SU-DHL-6 (cell line): ENCODE measurements around the gene G6PC3.

ENCODE experiments used
- EZH2phosphoT487 ChIP-seq: fragments of 200-600 bp; sonication (generic), shearing (Covaris generic); conservative IDR thresholded peaks from 2 replicates; pipeline ENCODE4 v1.6.1; 2018; ENCODE audit warnings: mild to moderate bottlenecking, antibody characterized with exemption, low read length, moderate library complexity, mixed read lengths
- TF ChIP-seq, protein P1 (sequence below): fragments of 200-600 bp; sonication (generic); IDR thresholded peaks from one replicate; pipeline ENCODE4 v1.5.1; 2017; ENCODE audit warnings: antibody characterized with exemption, mild to moderate bottlenecking, low read length, moderate library complexity; ENCODE audit not compliant: insufficient read depth, poor library complexity, severe bottlenecking

DNA sequence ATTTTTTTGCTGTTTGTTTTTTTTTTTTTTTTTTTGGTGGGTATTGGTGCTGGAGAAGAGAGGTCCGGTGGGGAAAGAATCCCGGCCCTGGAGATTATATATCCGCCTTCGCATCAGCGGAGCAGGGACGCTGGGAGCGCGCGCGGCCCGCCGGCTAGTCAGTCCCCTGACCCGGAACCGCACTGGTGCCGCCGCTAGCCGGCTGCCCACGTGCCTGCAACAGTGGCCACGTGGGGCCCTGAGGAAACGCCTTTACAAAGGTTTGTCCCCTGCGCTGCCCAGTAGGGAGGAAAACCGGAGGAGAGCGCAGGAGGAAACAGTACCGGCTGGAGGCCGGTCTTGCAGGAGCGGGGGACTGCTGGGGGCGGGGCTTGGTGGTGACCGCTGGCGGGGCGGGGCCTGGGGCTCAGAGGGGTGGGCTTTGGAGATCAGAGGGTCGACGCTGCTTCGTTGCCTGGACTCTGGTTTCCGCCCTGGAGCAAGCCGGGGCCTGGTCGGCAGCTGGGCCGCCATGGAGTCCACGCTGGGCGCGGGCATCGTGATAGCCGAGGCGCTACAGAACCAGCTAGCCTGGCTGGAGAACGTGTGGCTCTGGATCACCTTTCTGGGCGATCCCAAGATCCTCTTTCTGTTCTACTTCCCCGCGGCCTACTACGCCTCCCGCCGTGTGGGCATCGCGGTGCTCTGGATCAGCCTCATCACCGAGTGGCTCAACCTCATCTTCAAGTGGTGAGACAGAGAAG, at the start of gene G6PC3:
- TF ChIP-seq, protein P1, sequence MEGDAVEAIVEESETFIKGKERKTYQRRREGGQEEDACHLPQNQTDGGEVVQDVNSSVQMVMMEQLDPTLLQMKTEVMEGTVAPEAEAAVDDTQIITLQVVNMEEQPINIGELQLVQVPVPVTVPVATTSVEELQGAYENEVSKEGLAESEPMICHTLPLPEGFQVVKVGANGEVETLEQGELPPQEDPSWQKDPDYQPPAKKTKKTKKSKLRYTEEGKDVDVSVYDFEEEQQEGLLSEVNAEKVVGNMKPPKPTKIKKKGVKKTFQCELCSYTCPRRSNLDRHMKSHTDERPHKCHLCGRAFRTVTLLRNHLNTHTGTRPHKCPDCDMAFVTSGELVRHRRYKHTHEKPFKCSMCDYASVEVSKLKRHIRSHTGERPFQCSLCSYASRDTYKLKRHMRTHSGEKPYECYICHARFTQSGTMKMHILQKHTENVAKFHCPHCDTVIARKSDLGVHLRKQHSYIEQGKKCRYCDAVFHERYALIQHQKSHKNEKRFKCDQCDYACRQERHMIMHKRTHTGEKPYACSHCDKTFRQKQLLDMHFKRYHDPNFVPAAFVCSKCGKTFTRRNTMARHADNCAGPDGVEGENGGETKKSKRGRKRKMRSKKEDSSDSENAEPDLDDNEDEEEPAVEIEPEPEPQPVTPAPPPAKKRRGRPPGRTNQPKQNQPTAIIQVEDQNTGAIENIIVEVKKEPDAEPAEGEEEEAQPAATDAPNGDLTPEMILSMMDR = no peak
- no peak for TF ChIP-seq EZH2phosphoT487
